PFSK-1 (cell line): ENCODE data around the gene CTNNA1.

Experiments
- FOXP2 ChIP-seq: optimal IDR thresholded peaks from 2 replicates; pipeline ENCODE3; 2011; ENCODE audit warnings: borderline replicate concordance, control low read depth, inconsistent platforms; ENCODE audit not compliant: insufficient read depth; ENCODE audit errors: extremely low read length, extremely low read depth
- POLR2AphosphoS5 ChIP-seq: IDR thresholded peaks from 2 replicates; pipeline ENCODE4 v1.6.1; 2012; ENCODE audit warnings: low read depth, mild to moderate bottlenecking, control low read depth, low read length, moderate library complexity

GRCh38 chr5:138713247-138713646 lies 40.0 kb upstream of the CTNNA1 start:
- TF ChIP-seq FOXP2 = no peak
- no peak for TF ChIP-seq POLR2AphosphoS5
